Measurements from ENCODE around the gene CMTM2.
"Not testable (repeated sequence)": the region's sequence is repeated elsewhere in the genome, so short reads cannot be mapped to it uniquely, and the experiment has no call there.

CMTM2 gene

DNA sequence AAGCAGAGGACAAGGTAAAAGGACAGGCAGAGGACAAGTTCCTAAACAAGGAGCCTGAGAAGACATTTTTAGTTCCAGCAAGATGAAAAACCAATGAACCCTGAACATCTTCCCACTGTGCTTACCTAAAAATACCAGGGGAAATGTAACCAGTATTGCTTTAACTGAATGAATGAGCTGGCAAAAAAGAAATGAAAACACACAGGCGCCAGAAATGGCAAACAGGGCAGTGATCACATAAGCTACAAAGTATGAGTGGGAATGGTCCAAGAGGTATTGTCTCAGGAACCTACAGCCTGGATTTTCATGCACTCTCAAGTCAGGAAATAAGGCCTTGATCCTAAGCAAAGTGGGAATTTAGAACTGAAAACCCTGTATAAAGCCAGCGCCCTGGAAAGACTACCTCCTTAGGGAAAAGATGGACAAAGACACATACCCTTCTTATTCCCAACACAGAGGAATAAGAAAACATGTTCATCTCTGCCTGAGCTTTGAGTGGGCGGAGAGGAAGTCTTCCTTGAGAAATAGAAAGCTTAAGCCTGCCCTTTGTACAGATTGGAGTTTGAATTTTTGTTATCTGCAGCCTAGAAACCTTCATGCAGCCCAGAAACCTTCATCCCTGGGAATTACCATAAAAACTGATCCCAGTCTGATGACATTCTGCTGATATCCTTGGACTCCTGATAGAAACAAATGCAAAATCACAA, 2.1 kb downstream of the CMTM2 start:
- DNase-seq (ENCODE audit: low spot score), result no peak

DNA sequence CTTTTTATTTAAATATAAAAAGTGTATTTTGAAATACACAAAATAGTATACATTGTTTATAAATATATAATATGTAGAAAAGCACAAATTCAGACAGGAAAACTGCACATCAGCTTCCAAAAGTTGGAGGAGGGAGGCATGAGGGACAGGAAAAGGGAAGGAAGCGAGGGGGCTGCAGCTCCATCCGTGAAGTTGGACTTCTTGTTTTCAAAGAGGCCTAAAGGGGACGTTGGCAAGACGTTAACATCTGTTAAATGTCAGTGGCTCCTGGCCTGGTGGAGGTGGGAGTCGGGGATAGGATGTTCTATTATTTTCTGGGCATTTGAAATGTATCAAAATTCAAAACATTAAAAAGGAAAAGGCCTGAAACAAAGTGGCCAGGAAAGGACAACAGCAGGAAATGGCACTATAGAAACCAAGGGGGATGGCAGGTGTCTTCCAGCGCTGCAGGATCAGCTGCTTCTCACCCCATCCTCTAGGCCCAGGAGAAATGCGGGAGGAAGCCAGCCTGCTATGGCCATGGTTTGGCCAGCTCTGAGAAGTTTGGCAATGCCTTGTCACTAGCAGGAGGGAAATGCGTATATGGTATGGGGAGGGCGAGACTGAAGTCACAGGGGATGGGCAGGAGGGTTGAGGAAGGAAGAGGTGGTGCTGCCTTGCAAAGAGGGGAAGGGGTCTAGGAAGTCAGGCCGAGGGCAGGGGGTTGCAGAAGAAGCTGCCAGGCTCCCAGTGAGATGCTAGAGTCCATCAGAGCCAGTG, 6.4 kb downstream of the CMTM2 start:
- DNase-seq (ENCODE audit: low spot score), result no peak

DNA sequence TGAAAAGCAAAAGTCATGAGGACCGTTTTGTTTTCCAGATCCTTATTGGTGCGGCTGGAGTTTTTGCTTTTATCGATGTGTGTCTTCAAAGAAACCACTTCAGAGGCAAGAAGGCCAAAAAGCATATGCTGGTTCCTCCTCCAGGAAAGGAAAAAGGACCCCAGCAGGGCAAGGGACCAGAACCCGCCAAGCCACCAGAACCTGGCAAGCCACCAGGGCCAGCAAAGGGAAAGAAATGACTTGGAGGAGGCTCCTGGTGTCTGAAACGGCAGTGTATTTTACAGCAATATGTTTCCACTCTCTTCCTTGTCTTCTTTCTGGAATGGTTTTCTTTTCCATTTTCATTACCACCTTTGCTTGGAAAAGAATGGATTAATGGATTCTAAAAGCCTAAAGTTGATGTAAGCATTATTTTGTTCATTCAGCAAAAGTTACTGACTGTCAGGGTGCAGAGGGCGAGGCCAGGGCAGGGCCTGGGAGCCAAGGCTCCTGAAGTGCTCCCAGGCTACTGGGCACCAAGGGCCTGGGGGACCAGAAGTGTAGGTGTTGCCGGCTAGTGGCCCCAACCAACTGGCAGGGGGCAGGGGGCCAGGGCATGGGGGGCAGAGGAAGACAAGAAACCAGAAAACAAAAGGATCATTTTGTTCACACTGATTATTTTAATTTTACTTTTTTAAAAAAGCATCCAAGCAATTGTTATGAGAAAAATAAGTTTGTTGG, 8.8 kb downstream of the CMTM2 start:
- no peak for DNase-seq (ENCODE audit: low spot score)

DNA sequence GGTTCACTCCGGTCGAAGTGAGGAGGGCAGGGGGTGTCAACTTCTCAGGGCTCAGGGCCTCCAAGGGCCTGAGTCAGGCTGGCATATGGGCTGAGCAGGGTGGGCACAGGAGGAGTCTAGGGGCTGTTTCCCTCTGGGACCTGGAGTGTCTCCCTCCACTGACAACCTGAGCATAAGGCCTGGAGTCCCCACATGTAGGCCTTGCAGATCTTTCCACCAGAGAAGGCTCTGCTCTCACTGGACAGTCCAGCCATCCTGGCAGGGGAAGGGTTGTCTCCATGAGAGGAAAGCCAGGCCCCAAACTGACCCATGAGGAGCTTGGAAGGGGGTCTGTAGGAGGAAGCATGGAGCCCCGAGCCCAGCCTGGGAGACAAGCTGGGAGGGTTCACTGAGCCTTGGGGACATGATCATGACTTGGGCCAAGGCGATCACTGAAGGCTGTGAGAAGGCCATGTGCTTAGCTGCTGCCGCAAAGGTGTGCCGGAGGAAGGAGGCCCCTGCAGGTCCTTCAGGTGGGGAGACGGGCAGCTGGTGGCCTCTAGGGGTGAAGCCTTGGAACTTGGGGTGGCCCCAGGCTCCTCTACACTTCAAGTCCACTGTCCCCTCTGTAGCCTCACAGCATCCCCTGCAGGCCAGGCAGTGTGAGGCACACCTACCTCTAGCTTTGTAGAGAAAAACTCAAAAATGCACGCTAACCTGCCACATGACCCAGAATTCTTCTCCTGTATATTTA, 9.9 kb downstream of the CMTM2 start:
- peak; percentile 71 for DNase-seq (ENCODE audit: low spot score)

DNA sequence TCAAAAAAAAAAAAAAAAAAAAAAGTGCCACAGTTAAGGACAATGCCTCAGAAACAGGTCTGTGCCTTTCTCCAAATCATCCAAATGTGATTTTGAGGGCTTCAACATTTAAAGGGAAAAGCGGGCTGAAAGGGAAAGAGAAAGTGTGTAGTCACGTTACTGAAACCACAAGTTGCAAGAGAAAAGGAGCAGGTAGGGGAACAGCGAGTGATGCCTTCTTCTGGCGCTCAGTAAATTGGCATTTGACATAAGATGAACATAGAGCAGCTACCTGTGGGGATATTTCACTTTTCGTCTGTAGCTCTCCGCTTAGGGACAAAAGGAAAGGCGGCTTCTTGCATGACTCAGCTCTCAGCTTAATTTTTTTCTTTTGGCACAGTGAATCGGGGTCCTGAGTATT, 11.1 kb downstream of the CMTM2 start:
- no peak for DNase-seq (ENCODE audit: low spot score)

DNA sequence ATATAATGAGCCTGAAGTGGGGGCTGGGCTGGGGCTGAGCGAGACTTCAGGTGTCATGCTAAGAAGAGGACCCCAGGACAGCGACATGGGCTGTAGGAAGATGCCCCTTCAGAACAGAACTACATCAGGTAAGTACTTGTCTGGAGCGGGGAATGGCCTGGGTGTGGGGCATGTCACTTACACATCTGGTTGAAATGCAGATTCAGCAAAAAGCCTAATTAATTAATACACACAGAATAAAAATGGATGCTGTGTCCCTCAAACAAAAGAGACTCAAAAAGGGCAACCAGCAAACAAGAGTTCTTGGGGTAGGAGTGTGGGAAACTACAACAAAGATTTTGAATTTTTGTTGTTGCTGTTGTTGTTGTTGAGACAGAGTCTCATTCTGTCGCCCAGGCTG, 11.8 kb downstream of the CMTM2 start:
- DNase-seq (ENCODE audit: low spot score), result no peak

DNA sequence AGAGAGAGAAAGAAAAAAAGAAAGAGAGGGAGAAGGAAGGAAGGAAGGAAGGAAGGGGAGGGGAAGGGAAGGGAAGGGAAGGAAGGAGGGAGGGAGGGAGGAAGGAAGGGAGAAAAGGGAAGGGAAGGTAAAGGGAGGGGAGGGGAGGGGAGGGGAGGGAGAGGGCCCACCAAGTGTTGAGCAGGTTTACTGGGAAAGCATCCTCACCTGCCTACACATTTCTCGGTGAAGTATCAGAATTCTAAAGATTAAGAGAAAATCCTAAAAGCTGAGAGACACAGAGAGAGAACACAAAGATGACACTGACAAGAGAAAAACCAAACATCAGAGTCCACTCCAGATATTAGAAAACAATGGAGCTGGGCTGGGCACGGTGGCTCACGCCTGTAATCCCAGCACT, 13.0 kb downstream of the CMTM2 start:
- no peak for DNase-seq (ENCODE audit: low spot score)

DNA sequence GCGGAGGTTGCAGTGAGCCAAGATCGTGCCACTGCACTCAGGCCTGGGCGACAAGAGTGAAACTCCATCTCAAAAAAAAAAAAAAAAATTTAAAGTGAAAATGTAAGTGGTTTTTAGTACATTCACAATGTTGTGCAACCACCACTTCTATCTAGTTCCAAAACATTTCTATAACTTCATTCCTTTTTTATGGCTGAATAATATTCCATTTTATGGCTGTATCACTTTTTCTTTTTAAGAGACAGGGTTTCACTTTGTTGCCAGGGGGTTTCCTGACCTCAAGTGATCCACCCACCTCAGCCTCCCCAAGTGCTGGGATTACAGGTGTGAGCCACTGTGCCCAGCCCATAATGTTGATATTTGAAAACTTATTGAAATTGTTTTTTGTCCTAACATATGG, 13.6 kb downstream of the CMTM2 start:
- DNase-seq (ENCODE audit: low spot score), result no peak

DNA sequence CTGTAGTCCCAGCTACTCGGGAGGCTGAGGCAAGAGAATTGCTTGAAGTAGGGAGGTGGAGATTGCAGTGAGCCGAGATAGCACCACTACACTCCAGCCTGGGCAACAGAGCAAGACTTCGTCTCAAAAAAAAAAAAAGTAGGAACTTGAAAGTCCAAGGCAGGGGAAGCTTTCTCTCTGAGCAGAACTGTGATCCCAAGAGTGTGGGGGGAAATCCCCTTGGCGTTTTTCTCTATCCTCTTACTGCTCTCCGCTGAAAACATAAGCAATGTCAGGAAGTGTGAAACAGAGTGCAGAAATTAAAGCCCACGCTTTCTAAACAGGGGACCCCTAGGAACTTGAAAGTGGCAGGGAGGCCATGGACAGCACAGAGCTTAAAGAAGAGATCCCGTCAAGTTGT, 15.5 kb downstream of the CMTM2 start:
- DNase-seq (ENCODE audit: low spot score), result no peak

DNA sequence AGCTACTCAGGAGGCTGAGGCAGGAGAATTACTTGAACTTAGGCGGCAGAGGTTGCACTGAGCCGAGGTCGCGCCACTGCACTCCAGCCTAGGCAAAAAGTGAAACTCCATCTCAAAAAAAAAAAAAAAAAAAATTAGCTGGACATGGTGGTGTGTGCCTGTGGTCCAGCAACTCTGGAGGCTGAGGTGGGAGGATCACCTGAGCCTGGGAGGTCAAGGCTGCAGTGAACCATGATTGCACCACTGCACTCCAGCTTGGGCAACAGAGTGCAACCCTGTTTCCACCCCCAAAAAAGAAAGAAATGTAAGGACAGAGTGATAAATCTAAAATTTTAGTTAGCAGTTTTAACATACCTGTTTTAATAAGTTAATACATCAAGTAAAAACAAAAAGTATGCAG, 17.3 kb downstream of the CMTM2 start:
- not testable (repeated sequence) for DNase-seq (ENCODE audit: low spot score)

DNA sequence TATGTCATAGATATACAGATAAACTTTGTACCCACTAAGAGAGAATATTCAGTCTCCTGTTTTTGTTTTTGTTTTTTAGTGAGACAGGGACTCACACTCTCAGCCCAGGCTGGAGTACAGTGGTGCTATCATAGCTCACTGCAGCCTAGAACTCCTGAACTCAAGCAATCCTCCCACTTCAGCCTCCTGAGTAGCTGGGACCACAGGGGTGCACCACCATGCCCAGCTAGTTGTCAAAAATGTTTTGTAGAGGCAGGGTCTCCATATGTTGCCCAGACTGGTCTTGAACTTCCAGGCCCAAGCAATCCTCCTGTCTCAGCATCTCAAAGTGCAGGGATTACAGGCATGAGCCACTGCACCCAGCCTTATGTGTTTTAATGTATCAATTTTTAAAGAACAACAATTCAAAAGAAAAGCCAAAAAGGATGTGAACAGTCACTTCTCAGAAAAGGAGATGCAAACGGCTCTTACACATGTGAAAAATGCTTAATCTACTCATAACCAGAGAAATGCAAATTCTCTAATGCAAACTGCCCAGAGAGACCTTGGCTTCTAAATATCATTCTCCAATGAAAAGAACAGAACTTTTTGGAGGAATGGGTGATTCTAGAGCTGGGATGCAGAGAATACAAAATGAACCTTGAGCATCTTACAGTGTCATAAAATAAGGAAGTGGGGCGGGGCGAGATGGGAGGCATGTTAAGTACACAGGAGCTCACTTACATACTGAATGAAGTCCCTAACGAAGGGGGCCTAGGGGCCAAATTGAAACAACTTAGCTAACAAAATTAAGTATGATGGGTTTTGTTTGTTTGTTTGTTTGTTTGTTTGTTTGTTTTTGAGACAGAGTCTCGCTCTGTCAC, 18.0 kb downstream of the CMTM2 start:
- DNase-seq (ENCODE audit: low spot score), result no peak

DNA sequence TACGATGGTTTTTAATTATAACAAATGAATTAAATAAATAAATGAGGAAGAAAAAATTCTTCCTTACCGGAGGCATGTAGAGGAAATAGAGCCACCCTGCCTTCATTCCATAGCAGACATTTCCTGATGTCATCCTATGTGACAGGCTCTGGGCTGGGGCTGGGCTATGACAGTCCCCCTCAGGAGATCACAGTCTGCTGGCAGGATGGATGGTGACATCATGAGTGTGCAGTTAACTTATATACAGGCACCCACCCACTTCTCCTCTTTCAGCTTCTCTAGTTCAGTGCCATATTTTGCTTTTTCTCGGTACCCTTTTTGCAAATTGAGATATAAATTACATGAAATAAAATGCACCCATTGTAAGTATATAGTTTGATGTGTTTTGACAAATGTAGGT, 18.8 kb downstream of the CMTM2 start:
- no peak for DNase-seq (ENCODE audit: low spot score)

DNA sequence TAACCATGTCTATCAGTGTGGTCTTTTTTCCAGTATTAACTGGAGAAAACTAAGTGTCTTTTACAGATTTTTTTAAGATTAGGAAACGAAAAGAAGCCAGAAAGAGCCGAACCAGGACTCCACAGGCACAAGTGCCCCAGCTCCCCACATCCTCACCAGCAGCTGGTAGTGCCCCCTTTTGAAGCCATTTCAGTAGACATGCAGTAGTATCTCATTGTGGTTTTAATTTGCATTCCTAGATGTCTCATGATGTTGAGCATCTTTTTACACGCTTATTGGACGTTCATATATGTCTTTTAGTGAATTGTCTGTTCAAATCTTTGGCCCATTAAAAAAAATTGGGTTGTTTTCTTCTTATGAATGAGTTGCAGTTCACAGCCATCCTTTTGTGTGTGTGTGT, 20.5 kb downstream of the CMTM2 start:
- no peak for DNase-seq (ENCODE audit: low spot score)

DNA sequence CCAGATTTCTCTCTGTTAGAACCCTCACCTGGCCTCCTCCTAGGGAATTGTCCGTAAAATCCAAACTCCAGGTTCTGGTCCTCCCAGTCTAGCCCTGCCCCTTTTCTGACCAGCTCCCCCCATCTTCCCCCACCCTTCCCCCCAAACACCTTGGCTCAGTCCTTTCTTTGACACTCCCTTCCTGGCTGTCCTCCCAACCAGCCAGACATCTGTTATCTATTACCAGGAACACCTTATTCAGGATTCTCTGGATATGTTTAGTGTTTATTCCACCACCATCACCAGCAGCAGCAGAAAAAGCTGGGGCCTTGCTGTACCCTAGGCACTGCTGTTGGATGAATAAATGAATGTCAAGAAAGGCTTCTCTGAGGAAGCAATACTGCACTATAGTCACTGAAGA, 21.2 kb downstream of the CMTM2 start:
- DNase-seq (ENCODE audit: low spot score), result no peak

DNA sequence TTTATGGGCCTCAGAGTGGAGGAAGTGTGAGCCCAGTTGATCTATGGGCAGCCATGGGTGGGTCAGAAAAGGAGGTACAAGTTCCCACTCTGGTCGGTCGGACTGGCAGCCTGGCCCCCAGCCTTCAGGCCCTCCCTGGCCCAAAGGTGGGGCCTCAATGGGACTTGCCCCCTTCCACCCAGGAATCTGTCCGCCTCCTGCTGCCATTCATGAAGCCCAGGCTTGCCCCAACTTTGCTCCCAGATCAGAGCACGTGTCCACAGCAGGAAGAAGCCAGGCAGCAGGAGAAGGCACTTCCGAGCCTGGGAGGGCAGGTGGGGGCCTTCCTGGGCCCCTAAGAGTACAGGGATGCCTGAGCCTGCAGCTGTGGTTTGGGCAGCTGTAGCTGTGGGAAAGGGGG, 22.2 kb downstream of the CMTM2 start:
- DNase-seq (ENCODE audit: low spot score), result no peak

DNA sequence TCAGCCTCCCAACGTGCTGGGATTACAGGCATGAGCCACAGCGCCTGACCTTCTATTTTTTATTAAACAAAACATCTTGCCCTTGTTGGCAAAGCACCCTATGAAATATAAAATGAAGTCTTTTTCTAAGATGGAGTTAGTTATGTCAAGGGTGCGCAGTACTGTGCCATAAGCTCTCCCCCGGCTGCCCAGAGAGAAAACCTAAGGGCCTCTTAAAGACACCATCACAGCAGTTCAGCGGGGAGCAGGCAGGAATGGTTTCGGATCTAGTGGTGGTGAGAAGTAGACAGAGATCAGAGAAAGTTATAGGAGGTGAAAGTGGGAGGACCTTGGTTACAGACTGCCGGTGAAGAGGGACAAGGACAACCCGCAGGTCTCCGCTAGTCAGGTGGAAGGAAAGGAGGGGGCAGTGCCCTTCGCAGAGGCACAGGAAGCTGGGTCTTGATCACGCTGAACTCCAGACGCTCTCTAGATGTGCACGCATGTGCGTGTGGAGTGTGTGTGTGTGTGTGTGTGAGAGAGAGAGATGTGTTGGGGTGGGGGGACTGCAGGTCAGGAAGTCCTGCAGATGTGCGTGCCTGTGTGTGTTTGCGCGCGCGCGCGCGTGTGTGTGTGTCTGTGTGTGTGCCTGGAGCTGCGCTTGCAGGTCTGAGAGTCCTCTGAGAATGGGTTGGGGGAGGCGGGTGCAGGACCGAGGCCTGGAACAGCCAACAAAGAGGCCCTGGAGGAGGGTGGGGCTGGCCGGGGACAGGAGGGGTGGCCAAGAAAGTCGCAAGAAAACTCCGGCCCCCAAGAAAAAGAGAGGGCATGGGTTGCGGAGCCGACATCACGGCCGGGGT, 24.5 kb downstream of the CMTM2 start:
- peak; percentile 75 for DNase-seq (ENCODE audit: low spot score)

DNA sequence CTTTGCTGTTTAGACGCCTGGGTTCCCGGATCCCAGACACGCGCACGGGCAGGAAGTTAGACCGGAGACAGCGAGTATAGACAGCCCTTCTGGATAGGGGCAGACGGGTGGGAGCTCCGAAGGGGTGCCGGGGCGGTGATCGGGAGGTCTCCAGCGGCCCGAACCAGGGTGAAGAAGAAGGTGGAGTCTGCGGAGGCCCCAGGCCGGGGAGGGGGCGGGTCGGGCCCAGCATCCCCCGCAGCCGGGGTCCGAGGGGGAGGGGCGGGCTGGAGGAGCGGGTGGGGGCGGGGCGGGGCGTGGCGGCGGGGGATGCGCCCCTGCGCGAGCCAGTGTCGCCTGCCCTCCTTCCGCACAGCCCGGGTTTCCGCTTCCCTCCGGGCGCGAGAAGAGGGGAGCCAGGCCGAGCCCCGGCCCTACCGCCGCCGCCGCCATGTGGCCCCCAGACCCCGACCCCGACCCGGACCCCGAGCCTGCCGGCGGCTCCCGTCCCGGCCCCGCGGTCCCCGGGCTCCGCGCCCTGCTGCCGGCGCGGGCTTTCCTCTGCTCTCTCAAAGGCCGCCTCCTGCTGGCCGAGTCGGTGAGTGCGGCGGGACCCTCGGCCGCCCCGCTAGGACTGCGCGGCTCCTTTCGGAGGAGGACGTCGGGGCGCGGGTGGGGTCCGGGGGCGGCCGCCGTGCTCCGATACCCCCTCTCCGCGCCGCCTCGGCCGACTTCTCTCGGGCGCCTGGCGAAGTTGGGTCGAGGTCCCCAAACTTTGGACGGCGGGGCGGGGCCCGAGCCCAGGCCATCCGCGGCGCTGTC, 25.3 kb downstream of the CMTM2 start, which contains the start of gene CMTM3:
Gene CMTM3, plus strand, starts transcription at position 329 of the 801 bp plus-strand sequence. Its CDS starts 102 bp downstream, at position 431.
- peak; percentile 89 for DNase-seq (ENCODE audit: low spot score)

DNA sequence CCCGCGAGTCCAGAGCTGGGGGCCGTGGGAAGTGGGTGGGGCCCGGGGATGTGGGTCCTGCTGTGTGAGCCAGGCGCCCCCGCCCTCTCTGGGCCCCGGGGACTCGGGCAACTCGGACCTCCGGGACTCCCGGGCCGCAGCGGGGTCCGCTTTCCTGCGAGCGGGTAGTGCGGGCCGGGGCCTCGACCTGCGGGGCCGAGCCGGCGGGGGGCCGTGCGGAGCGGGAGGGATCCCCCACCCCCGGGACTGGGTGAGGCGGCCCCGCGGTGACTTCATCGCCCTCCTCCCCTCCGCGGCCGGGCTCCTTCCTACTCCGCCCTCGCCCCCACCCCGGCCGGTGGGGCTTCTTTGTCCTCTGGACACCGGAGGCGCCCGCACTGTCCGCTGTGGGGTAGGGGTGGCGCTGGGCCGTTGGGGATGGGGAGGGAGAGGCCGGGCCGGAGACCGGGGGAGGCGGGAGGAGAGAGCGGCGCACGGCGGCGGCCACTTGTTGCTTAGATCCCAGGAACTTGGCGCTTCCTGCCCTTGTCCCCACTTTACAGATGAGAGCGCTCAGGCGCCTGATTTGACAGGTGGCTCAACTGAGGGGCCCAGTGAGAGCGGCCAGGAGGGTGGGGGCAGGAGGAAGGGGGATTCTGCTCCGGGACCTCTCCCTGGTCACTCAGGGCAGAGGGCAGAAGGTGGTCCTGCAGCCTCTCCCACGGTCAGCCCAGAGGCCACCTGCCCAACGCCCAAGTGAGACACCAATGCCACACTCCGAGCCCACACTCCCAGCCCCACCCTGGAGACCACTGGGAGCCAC, 26.1 kb downstream of the CMTM2 start:
- peak; percentile 73 for DNase-seq (ENCODE audit: low spot score)
